Nephron (organoid): ENCODE measurements around the gene GIMAP8.

Experiments
- H3K27ac Mint-ChIP-seq, 3 experiments: 2 replicates each; pipeline ENCODE4 v1.8.0; 2020; ENCODE audit warnings: mixed read lengths in 3 of 3, mild to moderate bottlenecking in 2 of 3, moderate library complexity in 1 of 3
- H3K27me3 Mint-ChIP-seq: 2 replicates; pipeline ENCODE4 v1.8.0; 2021; ENCODE audit warnings: low read depth, mild to moderate bottlenecking, moderate library complexity, mixed read lengths
- H3K36me3 Mint-ChIP-seq: 2 replicates; pipeline ENCODE4 v1.8.0; 2020; ENCODE audit warnings: low read depth, mixed read lengths
- H3K4me1 Mint-ChIP-seq: 2 replicates; pipeline ENCODE4 v1.8.0; 2020; ENCODE audit warnings: mixed read lengths
- H3K4me3 Mint-ChIP-seq, 3 experiments: 2 replicates each; pipeline ENCODE4 v1.8.0; 2020; ENCODE audit warnings: mild to moderate bottlenecking in 3 of 3, mixed read lengths in 3 of 3, moderate library complexity in 2 of 3
- H3K9me3 Mint-ChIP-seq: 2 replicates; pipeline ENCODE4 v1.8.0; 2020; ENCODE audit warnings: mixed read lengths
- CTCF ChIP-seq, 3 experiments: fragments of 200-600 bp; sonication (generic); IDR thresholded peaks; one replicate each; pipeline ENCODE4 v1.5.0; 2021; ENCODE audit warnings: antibody characterized with exemption in 3 of 3; ENCODE audit not compliant: unreplicated experiment in 3 of 3

The GIMAP8 gene

GRCh38 chr7:150524018-150524417 is 73.6 kb downstream of the GIMAP8 start:
- Mint-ChIP-seq H3K36me3 (no peaks in the 10 kb centered on the region), H3K4me3 (no peak overlapping the region), H3K4me1 (no peaks in the 10 kb centered on the region), H3K27ac (no peak overlapping the region), H3K9me3 (peaks cover 8% of the 10 kb centered on the region), H3K27me3 (no peaks in the 10 kb centered on the region)
- TF ChIP-seq CTCF (IDR thresholded peaks at IDR 0.05; ENCODE audit: unreplicated experiment in 3 of 3), result no peak
